Measurements from ENCODE around the gene KLK2.

Gene KLK2

DNA sequence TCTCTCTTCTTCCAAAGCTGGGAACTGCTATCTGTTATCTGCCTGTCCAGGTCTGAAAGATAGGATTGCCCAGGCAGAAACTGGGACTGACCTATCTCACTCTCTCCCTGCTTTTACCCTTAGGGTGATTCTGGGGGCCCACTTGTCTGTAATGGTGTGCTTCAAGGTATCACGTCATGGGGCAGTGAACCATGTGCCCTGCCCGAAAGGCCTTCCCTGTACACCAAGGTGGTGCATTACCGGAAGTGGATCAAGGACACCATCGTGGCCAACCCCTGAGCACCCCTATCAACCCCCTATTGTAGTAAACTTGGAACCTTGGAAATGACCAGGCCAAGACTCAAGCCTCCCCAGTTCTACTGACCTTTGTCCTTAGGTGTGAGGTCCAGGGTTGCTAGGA is 13.4 kb upstream of the KLK2 start:
- Histone ChIP-seq H3K79me2 (ENCODE audit: insufficient read depth, low read length) (no peaks in the 10 kb centered on the region), H3F3A (ENCODE audit: low read depth) (no peaks in the 10 kb centered on the region), H3K9ac (ENCODE audit: low read depth, low read length, poor library complexity, severe bottlenecking) (no peak overlapping the region), H4K20me1 (ENCODE audit: insufficient read depth, low read length, poor library complexity, severe bottlenecking) (no peaks in the 10 kb centered on the region), H3K27me3 (ENCODE audit: insufficient read depth, low read length, poor library complexity, severe bottlenecking) (no peaks in the 10 kb centered on the region), H3K4me3 (ENCODE audit: low read length, poor library complexity, severe bottlenecking) (no peak overlapping the region), H3K9me2 (replicated peaks; ENCODE audit: low read depth, low read length) (no peaks in the 10 kb centered on the region), H3K4me1 (ENCODE audit: insufficient read depth, low read length, poor library complexity, severe bottlenecking) (no peaks in the 10 kb centered on the region), H3K9me3 (ENCODE audit: insufficient read depth, low read depth, low read length) (peaks cover 5% of the 10 kb centered on the region; the same call in 1 of the 2 replicates), H3K4me2 (ENCODE audit: low read depth, low read length, poor library complexity, severe bottlenecking) (no peak overlapping the region), H3K36me3 (ENCODE audit: insufficient read depth, low read length) (no peaks in the 10 kb centered on the region), H2AFZ (ENCODE audit: low read length) (no peak overlapping the region)
- TF ChIP-seq EZH2phosphoT487 (IDR thresholded peaks at IDR 0.05; ENCODE audit: borderline replicate concordance) = no peak
- no peak for TF ChIP-seq CTCF (conservative IDR thresholded peaks at IDR 0.05; ENCODE audit: low read length)

DNA sequence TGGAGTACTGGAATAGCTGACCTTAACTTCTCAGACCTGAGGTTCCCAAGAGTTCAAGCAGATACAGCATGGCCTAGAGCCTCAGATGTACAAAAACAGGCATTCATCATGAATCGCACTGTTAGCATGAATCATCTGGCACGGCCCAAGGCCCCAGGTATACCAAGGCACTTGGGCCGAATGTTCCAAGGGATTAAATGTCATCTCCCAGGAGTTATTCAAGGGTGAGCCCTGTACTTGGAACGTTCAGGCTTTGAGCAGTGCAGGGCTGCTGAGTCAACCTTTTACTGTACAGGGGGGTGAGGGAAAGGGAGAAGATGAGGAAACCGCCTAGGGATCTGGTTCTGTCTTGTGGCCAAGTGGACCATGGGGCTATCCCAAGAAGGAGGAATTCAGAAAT is 12.2 kb upstream of the KLK2 start:
- Histone ChIP-seq H2AFZ (ENCODE audit: low read length) (no peak overlapping the region), H3K27me3 (ENCODE audit: insufficient read depth, low read length, poor library complexity, severe bottlenecking) (no peaks in the 10 kb centered on the region), H3K4me2 (ENCODE audit: low read depth, low read length, poor library complexity, severe bottlenecking) (no peak overlapping the region), H4K20me1 (ENCODE audit: insufficient read depth, low read length, poor library complexity, severe bottlenecking) (no peaks in the 10 kb centered on the region), H3K9me3 (ENCODE audit: insufficient read depth, low read depth, low read length) (peaks cover 5% of the 10 kb centered on the region; the same call in 1 of the 2 replicates), H3K9me2 (replicated peaks; ENCODE audit: low read depth, low read length) (no peaks in the 10 kb centered on the region), H3K4me3 (ENCODE audit: low read length, poor library complexity, severe bottlenecking) (no peak overlapping the region), H3K4me1 (ENCODE audit: insufficient read depth, low read length, poor library complexity, severe bottlenecking) (no peaks in the 10 kb centered on the region), H3K79me2 (ENCODE audit: insufficient read depth, low read length) (no peaks in the 10 kb centered on the region), H3K9ac (ENCODE audit: low read depth, low read length, poor library complexity, severe bottlenecking) (no peak overlapping the region), H3F3A (ENCODE audit: low read depth) (no peaks in the 10 kb centered on the region), H3K36me3 (ENCODE audit: insufficient read depth, low read length) (no peaks in the 10 kb centered on the region)
- TF ChIP-seq CTCF (conservative IDR thresholded peaks at IDR 0.05; ENCODE audit: low read length) (no peak), EZH2phosphoT487 (IDR thresholded peaks at IDR 0.05; ENCODE audit: borderline replicate concordance) (no peak)

- H3K4me1 ChIP-seq (ENCODE audit: insufficient read depth, low read length, poor library complexity, severe bottlenecking) = no peaks in the 10 kb centered on the region
- H3K9ac ChIP-seq (ENCODE audit: low read depth, low read length, poor library complexity, severe bottlenecking) = no peak overlapping the region
- TF ChIP-seq EZH2phosphoT487 (IDR thresholded peaks at IDR 0.05; ENCODE audit: borderline replicate concordance) = no peak
- no peak for TF ChIP-seq CTCF (conservative IDR thresholded peaks at IDR 0.05; ENCODE audit: low read length)
- no peak overlapping the region for H3K4me2 ChIP-seq (ENCODE audit: low read depth, low read length, poor library complexity, severe bottlenecking)
- no peak overlapping the region for H2AFZ ChIP-seq (ENCODE audit: low read length)
- peaks cover 5% of the 10 kb centered on the region; the same call in 1 of the 2 replicates for H3K9me3 ChIP-seq (ENCODE audit: insufficient read depth, low read depth, low read length)
- no peaks in the 10 kb centered on the region for H3K9me2 ChIP-seq (replicated peaks; ENCODE audit: low read depth, low read length)
- no peaks in the 10 kb centered on the region for H4K20me1 ChIP-seq (ENCODE audit: insufficient read depth, low read length, poor library complexity, severe bottlenecking)
- no peaks in the 10 kb centered on the region for H3K36me3 ChIP-seq (ENCODE audit: insufficient read depth, low read length)
- no peak overlapping the region for H3K4me3 ChIP-seq (ENCODE audit: low read length, poor library complexity, severe bottlenecking)
- no peaks in the 10 kb centered on the region for H3F3A ChIP-seq (ENCODE audit: low read depth)
- no peaks in the 10 kb centered on the region for H3K79me2 ChIP-seq (ENCODE audit: insufficient read depth, low read length)
- no peaks in the 10 kb centered on the region for H3K27me3 ChIP-seq (ENCODE audit: insufficient read depth, low read length, poor library complexity, severe bottlenecking)
Measured at GRCh38 chr19:50861496-50862286, 11.5 kb upstream of the KLK2 start.

All from Loucy (cell line).